GM10847 (cell line): Measurements from ENCODE around the gene RAF1.
A peak's percentile ranks its signal among the peaks of the same experiment; 100 is the strongest.

Source experiments
- POLR2A ChIP-seq: IDR thresholded peaks from 2 replicates; pipeline ENCODE4 v1.6.1; 2011; ENCODE audit not compliant: insufficient read length; ENCODE audit errors: extremely low read depth

RAF1 gene

GRCh38 chr3:12663936-12664908 lies at the start of gene RAF1:
TSS of gene RAF1 (minus strand) at chr3:12664117. CDS start at chr3:12618721, 45,396 bp downstream.
- peak; percentile 87 for TF ChIP-seq POLR2A

GRCh38 chr3:12710062-12710461 lies 46.1 kb upstream of the RAF1 start:
- TF ChIP-seq POLR2A = no peak

GRCh38 chr3:12709334-12709733 lies 45.4 kb upstream of the RAF1 start:
- TF ChIP-seq POLR2A = no peak

- TF ChIP-seq POLR2A = no peak
These were observed 44.8 kb upstream of the RAF1 start for GRCh38 chr3:12708584-12709192.

DNA sequence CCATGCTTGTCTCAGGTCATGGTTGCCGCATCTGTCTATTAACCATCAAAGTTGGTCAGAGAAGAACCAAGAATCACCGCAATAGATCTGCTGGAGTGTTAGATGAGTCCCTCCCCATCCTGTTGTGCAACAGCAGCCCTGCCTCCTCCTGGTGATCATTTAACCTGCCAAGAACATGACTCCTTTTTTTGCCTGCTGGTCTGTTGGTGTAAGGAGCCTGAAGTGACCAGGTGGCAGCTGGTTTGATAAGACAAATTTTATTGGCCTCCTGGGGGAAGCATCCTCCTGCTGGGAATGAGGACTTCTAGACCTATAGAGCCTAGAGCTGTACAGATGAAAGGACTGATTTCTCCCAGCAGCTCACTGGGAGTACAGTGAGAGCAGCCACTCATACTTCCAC lies 43.5 kb upstream of the RAF1 start:
- no peak for TF ChIP-seq POLR2A

GRCh38 chr3:12706504-12707253 lies 42.8 kb upstream of the RAF1 start:
- no peak for TF ChIP-seq POLR2A

- TF ChIP-seq POLR2A = no peak
These were observed 42.1 kb upstream of the RAF1 start for GRCh38 chr3:12705981-12706380.

DNA sequence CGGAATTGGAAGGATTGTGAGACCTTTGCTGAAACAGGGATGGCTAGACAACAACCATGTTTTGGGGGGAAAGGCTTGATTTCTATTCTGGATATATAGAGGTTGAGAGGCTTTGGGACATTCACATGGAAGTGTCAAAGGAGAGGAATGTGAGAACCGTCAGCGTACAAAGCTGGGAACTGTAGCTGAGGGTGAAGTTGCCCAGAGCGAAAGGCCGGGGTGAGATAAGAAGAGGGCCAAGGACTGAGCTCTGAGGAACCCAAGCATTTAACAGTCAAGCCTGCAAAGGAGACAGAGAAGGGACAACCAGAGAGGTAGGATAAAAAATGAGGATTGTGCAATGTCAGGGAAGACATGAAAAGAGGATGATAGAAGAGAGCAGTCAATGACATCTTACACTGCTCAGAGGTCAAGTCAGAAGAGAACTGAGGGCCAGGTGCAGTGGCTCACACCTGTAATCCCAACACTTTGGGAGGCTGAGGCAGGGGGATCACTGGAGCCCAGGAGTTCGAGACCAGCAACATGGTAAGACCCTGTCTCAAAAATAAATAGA lies 41.5 kb upstream of the RAF1 start:
- TF ChIP-seq POLR2A = no peak

DNA sequence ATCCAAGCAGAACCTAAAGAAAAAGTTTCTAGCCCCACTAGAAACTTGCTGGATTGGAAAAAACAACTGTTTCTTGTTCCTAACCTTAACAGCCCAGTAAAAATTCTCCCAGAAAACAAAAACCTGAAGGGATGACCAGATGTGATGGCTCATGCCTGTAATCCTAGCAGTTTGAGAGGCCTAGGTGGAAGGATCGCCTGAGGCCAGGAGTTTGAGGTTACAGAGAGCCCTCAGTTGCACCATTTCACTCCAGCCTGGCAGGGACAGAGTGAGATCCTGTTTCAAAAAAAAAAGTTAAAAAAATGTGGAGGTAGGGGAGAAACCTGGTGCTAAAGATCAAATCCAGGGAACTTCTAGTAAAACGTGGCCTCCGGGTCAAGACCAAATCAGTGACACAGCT lies 38.6 kb upstream of the RAF1 start:
- TF ChIP-seq POLR2A = no peak

DNA sequence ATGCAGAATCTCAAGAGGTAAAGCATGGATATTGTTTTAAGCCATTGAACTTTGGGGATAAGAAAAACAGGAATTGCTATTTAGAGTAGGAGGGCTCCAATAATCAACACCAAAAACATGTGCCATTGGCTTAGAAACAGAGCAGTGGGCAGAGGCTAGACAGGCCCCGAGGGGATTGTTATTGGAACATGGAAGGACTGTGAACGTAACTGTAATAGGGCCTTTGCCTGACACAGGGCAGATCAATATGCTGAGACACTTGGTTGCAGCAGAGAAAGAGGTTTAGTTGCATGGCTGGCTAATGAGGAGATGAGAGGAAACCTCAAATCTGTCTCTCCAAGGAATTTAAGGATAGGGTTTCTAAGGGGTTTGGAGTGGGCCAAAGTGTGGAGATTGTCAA lies 36.9 kb upstream of the RAF1 start:
- TF ChIP-seq POLR2A = no peak

- no peak for TF ChIP-seq POLR2A
These were observed 32.0 kb upstream of the RAF1 start for GRCh38 chr3:12695916-12696315.

GRCh38 chr3:12695112-12695511 lies 31.2 kb upstream of the RAF1 start:
- TF ChIP-seq POLR2A = no peak

GRCh38 chr3:12692444-12692843 lies 28.5 kb upstream of the RAF1 start:
- no peak for TF ChIP-seq POLR2A

DNA sequence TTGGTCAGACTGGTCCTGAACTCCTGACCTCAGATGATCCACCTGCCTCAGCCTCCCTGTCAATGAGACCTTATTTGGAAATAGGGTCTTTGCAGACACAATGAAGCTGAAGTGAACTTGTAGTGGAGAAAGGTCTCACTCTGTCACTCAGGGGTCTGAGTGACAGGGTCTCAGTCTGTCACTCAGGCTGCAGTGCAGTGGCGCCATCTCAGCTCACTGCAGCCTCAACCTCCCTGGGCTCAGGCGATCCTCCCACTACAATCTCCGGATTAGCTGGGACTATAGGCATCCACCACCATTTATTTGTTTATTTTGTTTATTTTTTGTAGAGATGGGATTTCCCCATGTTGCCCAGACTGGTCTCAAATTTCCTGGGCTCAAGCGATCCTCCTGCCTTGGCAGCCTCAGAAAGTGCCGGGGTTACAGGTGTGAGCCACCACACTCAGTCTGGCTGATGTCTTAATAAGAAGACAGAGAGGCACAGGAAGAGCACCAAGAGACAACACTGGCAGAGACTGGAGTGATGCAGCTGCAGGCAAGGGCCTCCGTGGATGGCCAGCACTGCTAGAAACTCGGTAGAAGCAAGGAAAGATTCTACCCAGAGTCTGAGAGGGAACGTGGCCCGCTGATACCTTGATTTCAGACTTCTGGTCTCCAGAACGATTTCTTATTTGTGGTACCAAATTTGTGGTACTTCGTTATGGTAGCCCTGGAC lies 26.2 kb upstream of the RAF1 start:
- TF ChIP-seq POLR2A = no peak

- TF ChIP-seq POLR2A = no peak
These were observed 24.0 kb upstream of the RAF1 start for GRCh38 chr3:12687948-12688347.

DNA sequence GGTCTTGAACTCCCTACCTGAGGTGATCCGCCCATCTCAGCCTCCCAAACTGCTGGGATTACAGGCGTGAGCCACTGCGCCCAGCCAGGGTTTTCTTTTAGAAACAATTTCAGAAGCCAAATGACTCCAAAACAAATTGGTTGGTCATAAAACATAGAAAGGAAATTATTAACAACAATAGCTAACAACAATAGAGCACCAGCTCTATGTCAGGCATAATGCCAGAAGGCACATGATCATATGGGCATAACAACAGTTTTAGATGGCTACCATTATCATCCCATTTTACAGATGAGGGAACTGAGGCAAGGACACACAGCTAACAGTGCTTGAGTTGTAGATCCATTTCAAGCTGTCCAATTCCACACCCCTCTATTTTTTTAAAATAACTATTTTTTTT lies 22.2 kb upstream of the RAF1 start:
- no peak for TF ChIP-seq POLR2A
